ENCODE results near the gene GALNT2.

- TF ChIP-seq, protein P1, sequence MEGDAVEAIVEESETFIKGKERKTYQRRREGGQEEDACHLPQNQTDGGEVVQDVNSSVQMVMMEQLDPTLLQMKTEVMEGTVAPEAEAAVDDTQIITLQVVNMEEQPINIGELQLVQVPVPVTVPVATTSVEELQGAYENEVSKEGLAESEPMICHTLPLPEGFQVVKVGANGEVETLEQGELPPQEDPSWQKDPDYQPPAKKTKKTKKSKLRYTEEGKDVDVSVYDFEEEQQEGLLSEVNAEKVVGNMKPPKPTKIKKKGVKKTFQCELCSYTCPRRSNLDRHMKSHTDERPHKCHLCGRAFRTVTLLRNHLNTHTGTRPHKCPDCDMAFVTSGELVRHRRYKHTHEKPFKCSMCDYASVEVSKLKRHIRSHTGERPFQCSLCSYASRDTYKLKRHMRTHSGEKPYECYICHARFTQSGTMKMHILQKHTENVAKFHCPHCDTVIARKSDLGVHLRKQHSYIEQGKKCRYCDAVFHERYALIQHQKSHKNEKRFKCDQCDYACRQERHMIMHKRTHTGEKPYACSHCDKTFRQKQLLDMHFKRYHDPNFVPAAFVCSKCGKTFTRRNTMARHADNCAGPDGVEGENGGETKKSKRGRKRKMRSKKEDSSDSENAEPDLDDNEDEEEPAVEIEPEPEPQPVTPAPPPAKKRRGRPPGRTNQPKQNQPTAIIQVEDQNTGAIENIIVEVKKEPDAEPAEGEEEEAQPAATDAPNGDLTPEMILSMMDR (conservative IDR thresholded peaks at IDR 0.05; ENCODE audit: low read depth, low read length) = no peak
- TF ChIP-seq MXI1 (IDR thresholded peaks at IDR 0.05; ENCODE audit: borderline replicate concordance, low read depth, low read length) = no peak; the same call in 1 of the 2 replicates
Observed at GRCh38 chr1:230140221-230141020, 73.4 kb downstream of the GALNT2 start.

Measured in IMR-90 (cell line).